Smooth muscle cell (in vitro differentiated cells): ENCODE measurements around the gene SLC6A15. TPM values are rescaled to one million over a fixed set of nuclear protein-coding genes. Genes with fewer than 3 reads are reported as not detected.

Experiments
- DNase-seq: peaks from one replicate; lab custom pipeline; 2025; ENCODE audit not compliant: unreplicated experiment; lab: John Stamatoyannopoulos, UW
- H2AFZ ChIP-seq: fragments of 200-600 bp; sonication (generic); 2 replicates; pipeline ENCODE4 v1.6.0; 2016; ENCODE audit warnings: antibody characterized with exemption, low read depth, mild to moderate bottlenecking
- H3F3A ChIP-seq: fragments of 200-600 bp; sonication (generic); 2 replicates; pipeline ENCODE4 v1.6.0; 2017; ENCODE audit warnings: antibody characterized with exemption, low read depth
- H3K27ac ChIP-seq: fragments of 200-600 bp; sonication (generic); 2 replicates; pipeline ENCODE4 v1.5.1; 2016; ENCODE audit warnings: low read depth, mild to moderate bottlenecking
- H3K27me3 ChIP-seq: fragments of 200-600 bp; sonication (generic); 2 replicates; pipeline ENCODE4 v1.6.1; 2016; ENCODE audit warnings: low read depth, mild to moderate bottlenecking
- H3K36me3 ChIP-seq: fragments of 200-600 bp; sonication (generic); 2 replicates; pipeline ENCODE4 v1.5.1; 2016; ENCODE audit warnings: low read depth
- H3K4me1 ChIP-seq: fragments of 200-600 bp; sonication (generic); 2 replicates; pipeline ENCODE4 v1.5.1; 2016; ENCODE audit warnings: low read depth
- H3K4me2 ChIP-seq: fragments of 200-600 bp; sonication (generic); 2 replicates; pipeline ENCODE4 v1.6.0; 2016; ENCODE audit warnings: mild to moderate bottlenecking
- H3K4me3 ChIP-seq: fragments of 200-600 bp; sonication (generic); 2 replicates; pipeline ENCODE4 v1.5.1; 2016; ENCODE audit warnings: mild to moderate bottlenecking
- H3K79me2 ChIP-seq: fragments of 200-600 bp; sonication (generic); 2 replicates; pipeline ENCODE4 v1.6.0; 2016; ENCODE audit warnings: low read depth, mild to moderate bottlenecking
- H3K9ac ChIP-seq: fragments of 200-600 bp; sonication (generic); 2 replicates; pipeline ENCODE4 v1.6.0; 2016; ENCODE audit warnings: low read depth
- H3K9me3 ChIP-seq: fragments of 200-600 bp; sonication (generic); replicated peaks from 2 replicates; pipeline ENCODE4 v1.5.1; 2016; ENCODE audit warnings: low read depth
- H4K20me1 ChIP-seq: fragments of 200-600 bp; sonication (generic); 2 replicates; pipeline ENCODE4 v1.6.0; 2016; ENCODE audit warnings: low read depth
- CTCF ChIP-seq: fragments of 200-600 bp; sonication (generic); IDR thresholded peaks from 2 replicates; pipeline ENCODE4 v1.5.1; 2017; ENCODE audit warnings: borderline replicate concordance, mild to moderate bottlenecking, antibody characterized with exemption; ENCODE audit not compliant: insufficient read depth, poor library complexity, severe bottlenecking
- WGBS: methylation state at CpG from one replicate; pipeline ENCODE4 v1.1.7; 2016; ENCODE audit warnings: low lambda C conversion rate; 5-methylcytosine and 5-hydroxymethylcytosine counted together
- polyA plus RNA-seq: library from polyadenylated mRNA; unstranded; fragments of >200 nt; fragmentation: Nextera tagmentation; extraction: Ambion mirVana; gene quantifications from 2 replicates; pipeline ENCODE4 v1.2.1, GENCODE V29; 2016
- total RNA-seq: library from RNA; depleted of rRNA; stranded (reverse); fragments of >200 nt; gene quantifications from 2 replicates; pipeline ENCODE4 v1.2.3, GENCODE V29; 2014

SLC6A15 gene
- total and polyA plus RNA-seq, 2 experiments from 2014 or later: 6.4 to 11.6 TPM

- no peak overlapping the region for H2AFZ ChIP-seq
- 91% methylated on average over 2 of the region's 2 CpGs for WGBS
- no peaks in the 10 kb centered on the region for H3F3A ChIP-seq
Measured at GRCh38 chr12:84889818-84890217, 22.8 kb downstream of the SLC6A15 start.

GRCh38 chr12:84888861-84889260, 23.7 kb downstream of the SLC6A15 start:
- Histone ChIP-seq H2AFZ (no peak overlapping the region), H3K36me3 (no peaks in the 10 kb centered on the region), H3K4me3 (no peak overlapping the region)

More at GRCh38 chr12:84889818-84890217, 22.8 kb downstream of the SLC6A15 start:
- no peak overlapping the region for H3K27ac ChIP-seq
- H3K36me3 ChIP-seq: no peaks in the 10 kb centered on the region
- no peaks in the 10 kb centered on the region for H4K20me1 ChIP-seq
- H3K9ac ChIP-seq: no peak overlapping the region
- DNase-seq: no peak
- no peaks in the 10 kb centered on the region for H3K4me1 ChIP-seq
- peaks cover 2% of the 10 kb centered on the region for H3K79me2 ChIP-seq
- no peak for TF ChIP-seq CTCF
- H3K4me3 ChIP-seq: no peak overlapping the region
- no peaks in the 10 kb centered on the region for H3K9me3 ChIP-seq
- no peak overlapping the region for H3K4me2 ChIP-seq
- no peaks in the 10 kb centered on the region for H3K27me3 ChIP-seq

GRCh38 chr12:84877340-84877739, 35.3 kb downstream of the SLC6A15 start:
- WGBS: 58% methylated on average over 2 of the region's 2 CpGs
- no peak for DNase-seq

More at GRCh38 chr12:84888861-84889260, 23.7 kb downstream of the SLC6A15 start:
- Histone ChIP-seq H3K9me3 (no peaks in the 10 kb centered on the region), H3K9ac (no peak overlapping the region), H3K4me2 (no peak overlapping the region), H3K27me3 (no peaks in the 10 kb centered on the region), H3K79me2 (no peaks in the 10 kb centered on the region), H3K4me1 (no peaks in the 10 kb centered on the region), H3K27ac (no peak overlapping the region), H4K20me1 (no peaks in the 10 kb centered on the region), H3F3A (no peaks in the 10 kb centered on the region)
- no peak for DNase-seq
- WGBS: 88% methylated on average over 5 of the region's 5 CpGs
- TF ChIP-seq CTCF: no peak

More at GRCh38 chr12:84877340-84877739, 35.3 kb downstream of the SLC6A15 start:
- TF ChIP-seq CTCF: no peak
- Histone ChIP-seq H3K9ac (no peak overlapping the region), H4K20me1 (no peaks in the 10 kb centered on the region), H3F3A (no peaks in the 10 kb centered on the region), H3K9me3 (no peaks in the 10 kb centered on the region), H3K79me2 (no peaks in the 10 kb centered on the region), H3K27ac (no peak overlapping the region), H3K4me3 (no peak overlapping the region), H3K4me2 (no peak overlapping the region), H2AFZ (no peak overlapping the region), H3K27me3 (no peaks in the 10 kb centered on the region), H3K36me3 (no peaks in the 10 kb centered on the region), H3K4me1 (peaks cover 8% of the 10 kb centered on the region)
